Choroid plexus epithelial cell (primary cell): ENCODE data around the gene UPK1B.

ENCODE experiments used
- DNase-seq: peaks from one replicate; pipeline ENCODE4 v3.0.0-alpha.2; 2010; ENCODE audit warnings: low read depth
- H3K4me3 ChIP-seq: 2 replicates; pipeline ENCODE4 v1.5.1; 2011; ENCODE audit warnings: low read depth, mild to moderate bottlenecking, control low read depth, low read length, moderate library complexity
- CTCF ChIP-seq: conservative IDR thresholded peaks from 2 replicates; pipeline ENCODE4 v1.5.1; 2011; ENCODE audit warnings: low read depth, mild to moderate bottlenecking, control low read depth, inconsistent platforms, low read length, moderate library complexity

UPK1B gene

GRCh38 chr3:119176778-119177177, 3.4 kb downstream of the UPK1B start:
- TF ChIP-seq CTCF = no peak
- no peak overlapping the region for H3K4me3 ChIP-seq
- DNase-seq = no peak

DNA sequence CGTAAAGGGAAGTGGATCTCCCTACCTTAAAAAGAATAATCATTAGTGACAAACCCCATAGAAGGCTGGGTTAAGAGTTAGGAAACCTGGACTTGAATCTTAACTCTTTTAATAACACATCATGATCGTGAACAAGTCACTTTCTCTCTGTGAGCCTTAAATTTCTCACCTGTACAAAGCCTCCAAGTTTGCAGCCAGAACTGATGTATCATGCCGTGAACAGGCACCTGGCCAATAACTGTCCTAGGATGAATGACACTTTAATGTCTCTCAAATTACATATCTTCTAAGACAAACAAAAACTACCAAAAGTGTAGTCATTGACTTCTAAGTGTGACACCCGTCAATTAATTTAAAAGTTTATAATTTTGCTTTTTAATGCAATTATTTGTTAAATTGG, 3.9 kb downstream of the UPK1B start:
- no peak for TF ChIP-seq CTCF
- DNase-seq = no peak
- H3K4me3 ChIP-seq = no peak overlapping the region

GRCh38 chr3:119181765-119182164, 8.4 kb downstream of the UPK1B start:
- no peak for TF ChIP-seq CTCF
- peak; percentile 28 for DNase-seq

GRCh38 chr3:119184111-119184510, 10.7 kb downstream of the UPK1B start:
- DNase-seq = no peak
- no peak for TF ChIP-seq CTCF
- H3K4me3 ChIP-seq = no peak overlapping the region

More at GRCh38 chr3:119181765-119182164, 8.4 kb downstream of the UPK1B start:
- H3K4me3 ChIP-seq = no peak overlapping the region

GRCh38 chr3:119184796-119185570, 11.6 kb downstream of the UPK1B start:
- no peak for TF ChIP-seq CTCF
- peak; percentile 66 for DNase-seq
- no peak overlapping the region for H3K4me3 ChIP-seq

GRCh38 chr3:119187266-119187665, 13.9 kb downstream of the UPK1B start:
- TF ChIP-seq CTCF = no peak
- DNase-seq = no peak
- H3K4me3 ChIP-seq = no peak overlapping the region

DNA sequence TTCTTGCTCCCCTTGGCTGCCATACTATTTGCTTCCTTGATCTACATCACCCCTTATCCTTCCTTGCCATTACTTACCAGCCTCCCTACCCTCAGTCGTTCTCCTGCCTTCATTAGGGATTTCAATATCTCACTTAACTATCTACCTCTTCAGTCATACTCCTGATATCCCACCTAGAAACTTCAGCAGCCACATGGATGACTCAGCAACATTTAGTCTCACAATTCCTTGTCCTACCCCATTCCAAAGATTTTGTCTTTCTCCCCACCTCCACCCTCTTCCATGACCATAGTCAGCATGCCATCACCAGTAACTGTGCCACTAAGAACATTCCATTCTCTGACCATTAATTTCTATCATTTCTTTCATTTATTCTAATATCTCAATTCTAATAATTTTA, 18.4 kb downstream of the UPK1B start:
- TF ChIP-seq CTCF = no peak
- no peak overlapping the region for H3K4me3 ChIP-seq
- no peak for DNase-seq
